KBM-7 (cell line): ENCODE results near the gene DPYSL4.

ENCODE experiments used
- DNase-seq: peaks from one replicate; pipeline ENCODE4 v3.0.0-alpha.2; 2015
- in situ Hi-C: fragments of 300-500 bp; cut with MboI; formaldehyde crosslinking; loops from 2 replicates; pipeline ENCODE4 v1.14.3; 2020; ENCODE audit warnings: low sequenced_read_pairs, low pct_unique_long_range_greater_than_20kb, mixed read lengths

DPYSL4 gene

DNA sequence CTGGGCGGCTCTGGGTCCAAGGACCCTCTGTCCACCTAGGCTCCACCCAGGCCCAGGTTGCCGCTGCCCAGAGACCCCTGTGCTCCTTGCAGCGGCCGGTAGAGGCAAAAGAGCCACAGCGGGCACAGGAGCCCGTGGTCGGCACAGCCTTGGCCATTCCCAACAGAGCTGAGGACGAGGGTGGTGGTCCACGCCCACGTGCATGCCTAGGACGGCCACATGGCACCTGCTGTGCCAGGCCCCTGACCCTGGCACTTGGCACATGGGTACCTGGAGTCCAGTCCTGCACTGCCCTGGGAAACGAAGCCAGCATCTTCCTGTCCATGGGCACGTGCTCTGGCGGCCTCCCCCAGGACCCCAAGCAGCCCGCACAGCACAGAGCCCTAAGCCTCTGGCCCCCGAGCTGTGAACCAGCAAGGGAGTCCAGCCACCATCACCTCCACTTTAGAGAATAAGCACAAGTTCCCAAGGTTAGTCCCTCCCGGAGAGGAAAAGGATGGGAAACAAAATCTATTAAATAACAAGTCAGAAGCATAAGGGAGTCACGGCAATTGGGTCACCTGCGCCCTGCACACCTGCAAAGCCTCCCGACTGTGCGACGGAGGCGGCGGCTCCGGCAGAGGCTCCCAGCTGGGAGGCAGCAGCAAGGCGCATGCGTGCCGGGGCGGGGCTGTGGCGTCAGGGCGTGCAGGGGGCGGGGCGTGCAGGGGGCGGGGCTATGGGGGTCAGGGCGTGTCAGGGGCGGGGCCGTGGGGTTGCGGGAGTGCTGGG is 61.9 kb downstream of the DPYSL4 start:
- in situ Hi-C loops: no loop called here
- DNase-seq: peak; percentile 35

DNA sequence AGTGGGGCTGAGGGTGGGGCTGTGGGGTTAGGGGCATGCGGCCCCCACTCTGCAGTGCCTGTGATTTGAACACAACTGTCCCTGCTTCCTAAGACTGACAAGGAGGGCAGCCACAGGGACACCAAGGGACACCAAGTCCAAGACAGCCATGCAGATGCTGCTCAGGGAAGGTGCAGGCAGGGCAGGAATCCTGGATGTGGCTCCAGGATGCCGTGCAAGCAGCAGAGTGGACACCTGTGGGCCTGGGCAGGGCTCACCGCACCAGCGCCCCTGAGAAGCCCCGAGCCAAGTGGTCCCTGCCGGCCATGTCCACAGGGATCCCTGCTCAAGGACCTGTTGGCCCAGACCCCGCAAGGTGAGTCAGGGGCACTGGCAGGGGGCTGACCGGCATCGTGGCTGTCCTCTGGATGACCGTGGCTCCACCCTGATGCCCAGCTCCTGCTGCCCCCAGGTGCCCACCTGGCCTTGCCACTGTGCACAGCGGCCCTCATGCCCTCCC is 62.5 kb downstream of the DPYSL4 start:
- no peak for DNase-seq
- in situ Hi-C loops: no loop called here

- in situ Hi-C loops: no loop called here
- DNase-seq: no peak
Observed at GRCh38 chr10:132249824-132250375, 63.2 kb downstream of the DPYSL4 start.

DNA sequence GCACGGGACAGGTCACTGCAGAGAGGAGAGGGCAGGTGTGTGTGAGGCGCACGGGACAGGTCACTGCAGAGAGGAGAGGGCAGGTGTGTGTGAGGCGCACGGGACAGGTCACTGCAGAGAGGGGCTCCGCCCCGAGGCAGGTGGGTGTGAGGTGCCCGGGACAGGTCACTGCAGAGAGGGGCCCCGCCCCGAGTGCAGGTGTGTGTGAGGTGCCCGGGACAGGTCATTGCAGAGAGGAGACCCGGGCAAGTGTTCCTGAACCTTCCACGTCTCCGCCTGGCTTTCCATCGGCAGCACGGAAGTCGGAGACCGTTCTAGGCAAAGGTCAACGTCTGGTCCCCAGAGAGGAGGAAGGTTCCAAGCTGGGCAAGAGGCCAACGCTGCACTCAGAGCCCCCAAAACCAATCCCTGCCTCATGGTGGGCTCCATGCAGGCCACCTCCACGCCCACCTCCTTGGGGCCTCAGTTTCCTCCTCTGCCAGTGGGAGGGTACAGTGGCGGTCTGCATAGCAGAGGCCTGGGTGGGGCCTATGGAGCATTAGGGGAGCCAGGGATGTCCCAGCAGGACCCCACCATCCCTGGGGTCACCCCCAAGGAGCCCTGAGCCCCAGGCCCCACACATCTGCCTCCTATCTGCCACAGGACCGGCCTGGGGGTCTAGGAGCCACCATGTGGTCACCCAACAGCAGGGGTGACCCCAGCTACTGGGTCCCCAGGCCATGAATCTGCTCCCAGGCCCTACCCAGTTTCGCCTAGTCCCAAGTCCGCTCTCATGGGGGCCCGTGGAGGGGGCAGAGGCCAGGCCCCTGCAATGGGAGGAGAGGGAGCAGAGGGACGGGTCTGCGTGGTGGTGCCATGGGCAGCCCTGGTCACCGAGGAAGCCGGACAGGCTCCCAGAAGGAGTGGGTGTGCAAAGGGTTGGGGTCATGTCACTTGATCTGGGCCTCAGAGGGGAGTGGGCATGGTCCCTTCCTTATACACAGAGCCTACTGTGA is 64.0 kb downstream of the DPYSL4 start:
- in situ Hi-C loops: no loop called here
- no peak for DNase-seq

- in situ Hi-C loops: no loop called here
- no peak for DNase-seq
Observed at GRCh38 chr10:132251928-132252327, 65.2 kb downstream of the DPYSL4 start.

- in situ Hi-C loops: no loop called here
- no peak for DNase-seq
Observed at GRCh38 chr10:132252412-132252811, 65.7 kb downstream of the DPYSL4 start.

DNA sequence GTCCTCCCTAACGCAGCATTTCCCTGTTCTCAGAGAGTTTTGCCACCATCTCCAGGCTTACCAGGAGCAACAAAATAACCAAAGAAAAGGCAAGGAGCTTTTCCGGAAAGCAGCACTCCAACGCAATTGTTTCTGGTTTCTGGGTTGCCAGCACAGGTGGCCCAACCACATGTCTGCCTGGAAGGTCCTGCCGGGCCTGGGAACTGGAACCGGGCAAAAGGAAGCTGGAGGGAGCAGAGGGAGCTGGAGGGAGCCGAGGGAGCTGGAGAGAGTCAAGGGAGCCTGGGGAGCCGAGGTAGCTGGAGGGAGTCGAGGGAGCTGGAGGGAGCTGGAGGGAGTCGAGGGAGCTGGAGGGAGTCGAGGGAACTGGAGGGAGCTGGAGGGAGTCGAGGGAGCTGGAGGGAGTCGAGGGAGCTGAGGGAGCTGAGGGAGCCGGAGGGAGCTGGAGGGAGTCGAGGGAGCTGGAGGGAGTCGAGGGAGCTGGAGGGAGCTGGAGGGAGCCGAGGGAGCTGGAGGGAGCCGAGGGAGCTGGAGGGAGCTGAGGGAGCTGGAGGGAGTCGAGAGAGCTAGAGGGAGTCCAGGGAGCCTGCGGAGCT is 66.4 kb downstream of the DPYSL4 start:
- no peak for DNase-seq
- in situ Hi-C loops: no loop called here

GRCh38 chr10:132254841-132255240 is 68.1 kb downstream of the DPYSL4 start:
- DNase-seq: no peak
- in situ Hi-C loops: no loop called here
